Prostate gland (tissue), 2 donors: Measurements from ENCODE around the gene ESR2.

Experiments used
- POLR2A ChIP-seq: fragments of 450-650 bp; IDR thresholded peaks from one replicate; pipeline ENCODE4 v1.6.1; 2016; ENCODE audit warnings: antibody characterized with exemption, mild to moderate bottlenecking
- POLR2AphosphoS5 ChIP-seq: sonication (generic); formaldehyde crosslinking; IDR thresholded peaks from one replicate; pipeline ENCODE4 v1.6.1; 2017; ENCODE audit warnings: antibody characterized with exemption
- TF ChIP-seq, protein P1 (sequence below), 4 experiments: fragments of 200-600 bp in 2 of 4; fragments of 450-650 bp in 2 of 4; sonication (generic) in 2 of 4; IDR thresholded peaks; 1 replicate in 3 of 4; 2 replicates in 1 of 4; pipeline ENCODE4 v1.5.1; 2016 to 2019; ENCODE audit warnings: antibody characterized with exemption in 4 of 4, mild to moderate bottlenecking in 2 of 4, moderate library complexity in 2 of 4

DNA sequence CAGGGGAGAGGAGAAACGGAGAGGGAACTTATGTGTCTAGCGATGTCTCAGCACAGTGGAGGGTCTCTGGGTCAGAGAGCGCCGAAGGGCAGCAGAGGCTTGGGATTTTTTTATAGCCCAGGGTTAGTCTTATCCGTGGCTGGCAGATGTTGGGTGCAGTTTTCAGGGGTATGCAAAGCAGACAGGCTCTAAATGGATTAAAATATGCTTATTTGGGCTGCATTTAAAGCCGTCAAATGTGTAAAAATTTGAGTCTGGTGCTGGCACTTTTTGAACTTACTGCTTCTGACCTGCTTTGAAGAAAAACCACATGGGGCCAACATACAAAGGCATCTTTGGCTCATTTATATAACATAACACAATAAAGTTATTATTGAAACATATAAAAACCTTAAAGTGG lies 178.8 kb downstream of the ESR2 start:
- no peak for TF ChIP-seq POLR2AphosphoS5
- TF ChIP-seq POLR2A, result no peak
- TF ChIP-seq, protein P1, sequence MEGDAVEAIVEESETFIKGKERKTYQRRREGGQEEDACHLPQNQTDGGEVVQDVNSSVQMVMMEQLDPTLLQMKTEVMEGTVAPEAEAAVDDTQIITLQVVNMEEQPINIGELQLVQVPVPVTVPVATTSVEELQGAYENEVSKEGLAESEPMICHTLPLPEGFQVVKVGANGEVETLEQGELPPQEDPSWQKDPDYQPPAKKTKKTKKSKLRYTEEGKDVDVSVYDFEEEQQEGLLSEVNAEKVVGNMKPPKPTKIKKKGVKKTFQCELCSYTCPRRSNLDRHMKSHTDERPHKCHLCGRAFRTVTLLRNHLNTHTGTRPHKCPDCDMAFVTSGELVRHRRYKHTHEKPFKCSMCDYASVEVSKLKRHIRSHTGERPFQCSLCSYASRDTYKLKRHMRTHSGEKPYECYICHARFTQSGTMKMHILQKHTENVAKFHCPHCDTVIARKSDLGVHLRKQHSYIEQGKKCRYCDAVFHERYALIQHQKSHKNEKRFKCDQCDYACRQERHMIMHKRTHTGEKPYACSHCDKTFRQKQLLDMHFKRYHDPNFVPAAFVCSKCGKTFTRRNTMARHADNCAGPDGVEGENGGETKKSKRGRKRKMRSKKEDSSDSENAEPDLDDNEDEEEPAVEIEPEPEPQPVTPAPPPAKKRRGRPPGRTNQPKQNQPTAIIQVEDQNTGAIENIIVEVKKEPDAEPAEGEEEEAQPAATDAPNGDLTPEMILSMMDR (IDR thresholded peaks at IDR 0.05), result no peak
